Muscle of leg (tissue), 16 donors: ENCODE data around the gene CLEC17A. TPM values are rescaled to one million over a fixed set of nuclear protein-coding genes. Genes with fewer than 3 reads are reported as not detected.
"Not testable (repeated sequence)": the region's sequence is repeated elsewhere in the genome, so short reads cannot be mapped to it uniquely, and the experiment has no call there.

Experiments used
- DNase-seq: peaks from one replicate; pipeline ENCODE4 v3.0.0; 2013
- H3K27ac ChIP-seq: one replicate; pipeline ENCODE4 v1.5.1; 2013; ENCODE audit warnings: mild to moderate bottlenecking, low read length, control low read depth
- H3K27me3 ChIP-seq: one replicate; pipeline ENCODE4 v1.6.1; 2013; ENCODE audit warnings: low read length; ENCODE audit not compliant: control insufficient read depth, insufficient read depth
- H3K36me3 ChIP-seq: one replicate; pipeline ENCODE4 v1.6.1; 2013; ENCODE audit warnings: low read length; ENCODE audit not compliant: control insufficient read depth, insufficient read depth
- H3K4me1 ChIP-seq: one replicate; pipeline ENCODE4 v1.6.1; 2013; ENCODE audit warnings: low read length; ENCODE audit not compliant: control insufficient read depth, insufficient read depth
- H3K4me3 ChIP-seq: one replicate; pipeline ENCODE4 v1.5.1; 2013; ENCODE audit warnings: low read length, control low read depth
- H3K9me3 ChIP-seq: replicated peaks from 2 replicates; pipeline ENCODE4 v1.6.1; 2013; ENCODE audit warnings: low read depth, low read length; ENCODE audit not compliant: control insufficient read depth
- WGBS: methylation state at CpG from one replicate; pipeline ENCODE4 v1.1.5; 2013; ENCODE audit warnings: missing lambda C conversion rate; ENCODE audit not compliant: insufficient coverage; 5-methylcytosine and 5-hydroxymethylcytosine counted together
- long read RNA-seq, 11 donors: transcript quantifications; one replicate each; lab custom pipeline, GENCODE V29; 2026
- polyA plus RNA-seq, 8 donors: library from polyadenylated mRNA; unstranded; fragments of 120-200 nt; gene quantifications; one replicate each; pipeline versions ENCODE4 v1.2.1 to v1.2.3, GENCODE V29; 2013; ENCODE audit warnings: inconsistent platforms in 1 of 8, low replicate concordance in 1 of 8; ENCODE audit not compliant: insufficient read length in 8 of 8, insufficient read depth in 1 of 8
- total RNA-seq: library from RNA; stranded (reverse); fragments of 120-200 nt; gene quantifications from one replicate; pipeline ENCODE4 v1.2.4, GENCODE V29; 2013

Gene CLEC17A, protein sequence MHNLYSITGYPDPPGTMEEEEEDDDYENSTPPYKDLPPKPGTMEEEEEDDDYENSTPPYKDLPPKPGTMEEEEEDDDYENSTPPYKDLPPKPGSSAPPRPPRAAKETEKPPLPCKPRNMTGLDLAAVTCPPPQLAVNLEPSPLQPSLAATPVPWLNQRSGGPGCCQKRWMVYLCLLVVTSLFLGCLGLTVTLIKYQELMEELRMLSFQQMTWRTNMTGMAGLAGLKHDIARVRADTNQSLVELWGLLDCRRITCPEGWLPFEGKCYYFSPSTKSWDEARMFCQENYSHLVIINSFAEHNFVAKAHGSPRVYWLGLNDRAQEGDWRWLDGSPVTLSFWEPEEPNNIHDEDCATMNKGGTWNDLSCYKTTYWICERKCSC
- total RNA-seq (not detected), polyA plus RNA-seq (under 1 TPM in 5 of 8 donors, not detected in 3; 0.09 to 0.19 (median 0.12) TPM)
- long read RNA-seq, donor 1: 0 reads
- long read RNA-seq, donor 2: 0 reads
- long read RNA-seq, donor 3: 0 reads
- long read RNA-seq, donor 4: 0 reads
- long read RNA-seq, donor 5: 0 reads
- long read RNA-seq, donor 6: 0 reads
- long read RNA-seq, donor 7: 0 reads
- long read RNA-seq, donor 8: 0 reads
- long read RNA-seq, donor 9: 0 reads
- long read RNA-seq, donor 10: 0 reads
- long read RNA-seq, donor 11: 0 reads

DNA sequence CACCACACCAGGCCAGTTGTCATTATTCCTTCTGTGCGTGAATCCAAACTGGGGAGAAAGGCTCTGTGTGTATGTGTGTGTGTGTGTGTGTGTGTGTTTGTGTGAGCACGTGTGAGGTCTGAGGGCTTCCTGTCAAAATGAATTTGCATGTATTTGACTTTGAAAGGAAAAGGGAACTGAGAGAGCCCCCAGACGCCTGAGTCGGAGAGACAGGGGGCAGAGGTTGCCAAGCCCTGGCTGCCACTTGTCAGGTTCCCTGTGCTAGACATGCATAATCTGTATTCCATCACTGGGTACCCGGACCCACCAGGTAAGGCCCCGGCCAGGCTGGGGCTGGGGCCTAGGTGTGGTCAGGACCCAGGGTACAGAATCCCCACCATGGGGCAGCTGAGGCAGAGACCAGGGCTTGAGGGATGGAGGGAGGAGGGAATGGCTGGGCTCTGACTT lies at the start of gene CLEC17A:
TSS of gene CLEC17A (plus strand) at position 191 of the 447 bp plus-strand sequence. CDS start at position 268, 77 bp downstream.
- 19% methylated on average over 3 of the region's 6 CpGs for WGBS
- no peaks in the 10 kb centered on the region for H3K9me3 ChIP-seq
- no peaks in the 10 kb centered on the region for H3K4me1 ChIP-seq
- H3K4me3 ChIP-seq: no peak within 1 kb of the TSS
- no peaks in the 10 kb centered on the region for H3K36me3 ChIP-seq
- no peaks in the 10 kb centered on the region for H3K27me3 ChIP-seq
- DNase-seq: peak; percentile 33
- no peak within 1 kb of the TSS for H3K27ac ChIP-seq

DNA sequence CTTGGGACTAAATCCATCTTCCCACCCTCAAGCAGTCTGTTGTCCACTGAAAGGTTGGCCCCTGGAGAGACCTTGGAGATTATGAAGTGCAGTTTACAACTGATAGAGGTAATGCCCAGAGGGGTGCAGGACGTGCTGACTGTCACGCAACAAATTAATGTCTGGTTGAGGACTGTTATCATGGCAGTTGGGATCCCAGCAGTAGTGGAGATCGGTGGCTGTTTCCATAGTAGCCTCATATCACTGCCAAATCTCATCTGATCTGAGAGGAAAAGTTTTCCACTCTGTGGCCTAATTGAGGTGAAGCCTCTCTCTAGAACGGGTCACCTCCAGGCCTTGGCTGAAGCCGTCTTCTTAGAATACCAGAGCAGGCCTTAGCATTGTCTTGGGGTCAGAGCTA lies 49.4 kb upstream of the CLEC17A start:
- WGBS: 78% methylated on average over 4 of the region's 5 CpGs
- no peak for DNase-seq

DNA sequence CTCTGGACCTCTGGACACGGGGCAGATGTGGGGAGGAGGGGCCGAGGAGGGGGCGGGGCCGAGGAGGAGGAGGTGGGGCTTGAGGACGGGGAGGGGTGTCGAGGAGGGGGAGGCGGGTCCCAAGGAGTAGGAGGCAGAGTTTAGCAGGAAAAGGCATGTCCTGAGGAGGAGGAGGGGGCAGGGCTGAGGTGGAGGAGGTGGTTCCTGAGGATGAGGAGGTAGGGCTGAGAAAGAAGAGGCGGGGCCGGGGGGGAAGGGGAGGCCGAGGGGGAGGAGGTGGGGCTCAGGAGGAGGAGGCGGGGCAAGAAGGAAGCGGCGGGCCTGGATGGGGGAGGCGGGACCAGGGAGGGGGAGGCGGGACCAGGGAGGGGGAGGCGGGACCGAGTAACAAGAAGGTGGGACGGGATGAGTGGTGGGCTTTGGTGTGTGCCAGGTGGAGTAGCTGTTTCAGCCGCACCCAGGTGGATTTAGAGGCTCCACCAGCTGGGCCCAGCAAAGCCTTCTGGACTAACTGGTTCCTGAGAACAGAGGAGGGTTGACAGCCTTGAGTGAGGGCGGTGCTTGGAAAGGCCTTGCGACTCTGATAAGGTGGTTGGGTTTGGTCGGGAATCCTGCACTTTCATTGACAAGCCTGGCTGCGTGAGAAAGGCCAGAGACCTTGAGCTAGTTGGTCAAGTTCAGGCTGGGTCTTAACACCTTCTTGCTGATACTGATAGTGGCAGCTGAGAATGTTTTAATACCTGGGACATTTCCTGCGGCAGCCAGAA lies 45.8 kb upstream of the CLEC17A start:
- DNase-seq: peak; percentile 57
- H3K27ac ChIP-seq: no peak overlapping the region
- no peaks in the 10 kb centered on the region for H3K27me3 ChIP-seq
- H3K9me3 ChIP-seq: no peaks in the 10 kb centered on the region
- no peak overlapping the region for H3K4me3 ChIP-seq
- 23% methylated on average over 12 of the region's 24 CpGs for WGBS
- H3K4me1 ChIP-seq: peaks cover 13% of the 10 kb centered on the region
- peaks cover 15% of the 10 kb centered on the region for H3K36me3 ChIP-seq

More for the DNA sequence above, 49.4 kb upstream of the CLEC17A start:
- Histone ChIP-seq H3K4me1 (peaks cover 27% of the 10 kb centered on the region), H3K9me3 (no peaks in the 10 kb centered on the region), H3K27me3 (no peaks in the 10 kb centered on the region), H3K36me3 (peaks cover 8% of the 10 kb centered on the region), H3K27ac (peak overlapping the region; percentile 55), H3K4me3 (no peak overlapping the region)

DNA sequence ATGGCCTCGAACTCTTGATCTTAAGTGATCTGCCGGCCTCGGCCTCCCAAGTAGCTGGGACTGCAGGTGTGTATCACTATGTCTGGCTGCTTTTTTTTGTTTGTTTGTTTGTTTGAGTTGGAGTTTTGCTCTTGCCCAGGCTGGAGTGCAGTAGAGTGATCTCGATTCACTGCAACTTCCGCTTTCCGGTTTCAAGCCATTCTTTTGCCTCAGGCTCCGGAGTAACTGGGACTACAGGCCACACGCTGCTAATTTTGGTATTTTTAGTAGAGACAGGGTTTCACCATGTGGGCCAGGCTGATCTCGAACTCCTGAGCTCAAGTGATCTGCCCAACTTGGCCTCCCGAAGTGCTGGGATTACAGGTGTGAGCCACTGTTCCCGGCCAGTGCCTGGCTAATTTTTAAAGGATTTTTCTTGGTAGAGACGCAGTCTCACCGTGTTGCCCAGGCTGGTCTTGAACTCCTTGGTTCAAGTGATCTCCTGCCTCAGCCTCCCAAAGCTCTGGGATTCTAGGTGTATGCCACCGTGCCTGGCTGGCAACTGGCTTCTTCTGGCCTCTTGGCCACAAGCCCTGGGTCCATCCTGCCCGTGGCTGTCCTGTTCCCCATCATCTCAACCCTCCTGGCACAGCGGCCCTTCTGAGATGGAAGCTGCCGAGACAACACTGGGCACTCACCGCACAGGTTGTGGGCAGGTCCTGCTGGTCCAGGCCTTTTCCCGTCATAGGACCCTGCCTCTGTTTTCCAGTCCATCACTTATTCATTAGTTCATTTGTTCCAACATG lies 42.0 kb upstream of the CLEC17A start:
- 87% methylated on average over 17 of the region's 19 CpGs for WGBS
- H3K4me3 ChIP-seq: no peak overlapping the region
- H3K27me3 ChIP-seq: no peaks in the 10 kb centered on the region
- no peak for DNase-seq
- H3K36me3 ChIP-seq: peaks cover 9% of the 10 kb centered on the region
- H3K27ac ChIP-seq: no peak overlapping the region
- H3K9me3 ChIP-seq: no peaks in the 10 kb centered on the region
- H3K4me1 ChIP-seq: peaks cover 39% of the 10 kb centered on the region

DNA sequence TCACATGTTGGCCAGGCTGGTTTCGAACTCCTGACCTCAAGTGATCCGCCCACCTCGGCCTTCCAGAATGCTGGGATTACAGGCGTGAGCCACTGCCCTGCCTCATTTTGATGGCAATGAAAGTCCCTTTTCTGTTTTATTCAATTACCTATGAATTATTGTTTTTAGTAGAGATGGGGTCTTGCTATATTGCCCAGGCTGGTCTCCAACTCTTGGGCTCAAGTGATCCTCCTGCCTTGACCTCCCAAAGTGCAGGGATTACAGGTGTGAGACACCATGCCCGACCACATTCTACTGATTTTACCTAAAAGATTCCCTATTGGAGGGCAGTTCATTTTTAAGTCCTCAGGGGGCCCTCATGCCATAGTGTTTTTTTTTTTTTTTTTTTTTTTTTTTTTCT lies 40.9 kb upstream of the CLEC17A start:
- peak overlapping the region; percentile 69 for H3K27ac ChIP-seq
- not testable (repeated sequence) for H3K9me3 ChIP-seq, H3K4me3 ChIP-seq, DNase-seq, H3K27me3 ChIP-seq
- peaks cover 11% of the 10 kb centered on the region for H3K36me3 ChIP-seq
- no CpG with 5 or more reads among the region's 5 CpGs for WGBS
- peaks cover 45% of the 10 kb centered on the region for H3K4me1 ChIP-seq

DNA sequence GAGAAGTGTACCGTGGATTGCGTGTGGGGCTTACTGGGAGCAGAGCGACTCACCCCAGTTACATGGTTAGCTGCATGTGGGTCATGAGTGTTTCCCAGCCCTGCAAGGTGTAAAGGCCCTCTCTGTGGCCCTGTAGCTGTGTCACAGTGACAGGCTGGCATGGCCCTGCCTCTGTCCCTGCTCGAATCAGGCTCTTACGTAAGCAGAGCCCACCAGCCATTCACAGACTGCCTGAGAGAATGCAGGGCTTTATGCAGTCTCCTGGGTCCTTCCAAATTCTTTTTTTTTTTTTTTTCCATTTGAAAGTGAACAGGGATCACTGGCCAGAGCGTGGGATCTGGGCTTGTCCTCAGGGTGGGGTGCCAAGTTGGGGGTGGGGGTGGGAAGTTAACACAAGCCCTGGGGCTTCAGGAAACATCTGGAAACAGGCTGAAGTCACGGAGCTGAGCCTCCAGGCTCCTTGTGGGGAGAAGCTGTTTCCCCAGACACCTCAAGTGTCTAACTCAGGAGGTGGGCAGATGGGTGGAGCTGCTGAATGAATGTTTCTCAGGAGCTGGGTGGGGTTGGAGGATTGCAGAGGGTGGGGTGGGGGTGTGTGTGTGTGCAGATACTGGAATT lies 40.1 kb upstream of the CLEC17A start:
- Histone ChIP-seq H3K4me1 (peaks cover 47% of the 10 kb centered on the region), H3K27me3 (no peaks in the 10 kb centered on the region), H3K9me3 (no peaks in the 10 kb centered on the region), H3K27ac (peak overlapping the region; percentile 69), H3K4me3 (no peak overlapping the region), H3K36me3 (peaks cover 11% of the 10 kb centered on the region)
- 7% methylated on average over 2 of the region's 7 CpGs for WGBS
- peak; percentile 79 for DNase-seq

DNA sequence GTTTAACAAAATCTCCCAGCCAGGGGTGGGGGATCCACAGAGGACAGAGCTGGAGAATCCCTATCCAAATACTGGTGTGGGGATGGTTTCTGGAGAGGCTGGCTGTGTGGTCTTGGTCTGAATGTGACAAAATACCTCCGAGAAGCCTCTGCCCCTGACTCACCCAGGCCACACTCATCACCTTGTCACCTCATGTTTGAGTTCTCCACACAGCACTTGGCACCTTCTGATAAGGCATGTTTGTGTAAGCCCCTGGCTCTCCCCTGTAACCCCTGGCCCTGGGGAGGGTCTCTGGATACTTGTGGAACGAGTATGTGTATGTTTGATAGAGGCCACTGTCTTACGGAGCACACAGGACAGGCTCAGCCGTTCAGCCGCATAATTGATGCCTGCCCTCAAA lies 38.8 kb upstream of the CLEC17A start:
- H3K27ac ChIP-seq: no peak overlapping the region
- peaks cover 20% of the 10 kb centered on the region for H3K36me3 ChIP-seq
- 71% methylated on average over 4 of the region's 5 CpGs for WGBS
- peaks cover 47% of the 10 kb centered on the region for H3K4me1 ChIP-seq
- H3K9me3 ChIP-seq: no peaks in the 10 kb centered on the region
- H3K27me3 ChIP-seq: no peaks in the 10 kb centered on the region
- no peak overlapping the region for H3K4me3 ChIP-seq
- DNase-seq: no peak

DNA sequence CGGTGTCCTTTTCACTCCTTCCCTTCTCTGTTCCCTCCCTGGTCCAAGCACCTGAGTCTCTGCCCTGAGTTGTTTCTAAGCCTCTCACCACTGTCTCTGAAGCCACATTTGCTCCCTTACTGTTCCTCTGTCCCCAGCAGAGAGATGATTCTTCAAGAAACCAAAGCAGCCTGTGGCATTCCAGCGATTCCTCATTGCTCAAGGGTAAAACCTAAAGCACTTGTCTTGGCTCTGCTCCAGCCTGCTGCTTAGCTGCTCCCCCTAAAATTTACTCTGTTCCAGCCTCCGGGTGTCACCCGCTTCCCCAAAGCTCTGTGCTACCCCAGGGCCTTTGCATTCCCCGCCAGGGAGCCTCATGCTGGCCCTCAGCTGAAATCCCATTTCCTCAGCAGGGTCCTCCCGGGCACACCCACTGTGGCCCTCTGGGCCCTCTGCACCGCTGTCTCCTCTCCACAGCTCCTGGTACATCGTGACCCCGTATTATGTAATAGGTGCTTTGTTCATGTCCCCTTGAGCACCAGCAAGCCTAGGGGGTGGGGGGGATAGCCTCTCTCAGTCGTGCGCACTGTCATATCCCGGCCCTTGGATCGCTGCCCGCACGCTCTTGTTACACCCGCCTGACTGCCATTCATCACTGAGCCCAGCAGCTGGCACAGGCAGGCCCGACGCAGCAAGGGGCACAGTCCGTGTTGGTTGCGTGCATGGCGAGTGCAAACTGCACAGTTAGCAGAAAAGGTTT lies 37.7 kb upstream of the CLEC17A start:
- 87% methylated on average over 14 of the region's 21 CpGs for WGBS
- peaks cover 23% of the 10 kb centered on the region for H3K36me3 ChIP-seq
- DNase-seq: peak; percentile 90
- no peaks in the 10 kb centered on the region for H3K9me3 ChIP-seq
- peak overlapping the region; percentile 92 for H3K27ac ChIP-seq
- no peaks in the 10 kb centered on the region for H3K27me3 ChIP-seq
- H3K4me1 ChIP-seq: peaks cover 49% of the 10 kb centered on the region
- H3K4me3 ChIP-seq: no peak overlapping the region

DNA sequence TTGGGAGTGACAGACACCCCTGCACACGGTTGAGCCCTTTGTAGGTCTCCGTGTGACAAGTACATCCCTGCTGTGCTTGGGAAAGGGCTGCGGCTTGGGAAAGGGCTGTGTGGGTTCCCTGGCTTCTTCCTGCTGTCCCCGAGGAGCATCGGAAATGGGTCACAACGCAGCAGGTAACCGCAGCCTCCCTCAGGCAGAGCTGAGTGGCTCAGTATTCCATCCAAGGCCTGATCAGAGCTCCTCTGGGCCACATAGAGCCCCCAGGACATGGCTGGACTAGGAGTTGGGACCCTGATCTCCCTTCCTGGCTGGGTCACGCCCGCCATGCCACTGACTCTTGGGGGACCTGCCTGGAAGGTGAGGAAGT lies 37.2 kb upstream of the CLEC17A start:
- no peak overlapping the region for H3K4me3 ChIP-seq
- H3K27ac ChIP-seq: peak overlapping the region; percentile 92
- H3K27me3 ChIP-seq: no peaks in the 10 kb centered on the region

More for the DNA sequence above, 37.2 kb upstream of the CLEC17A start:
- Histone ChIP-seq H3K4me1 (peaks cover 54% of the 10 kb centered on the region), H3K36me3 (peaks cover 27% of the 10 kb centered on the region), H3K9me3 (no peaks in the 10 kb centered on the region)
- DNase-seq: no peak
- 74% methylated on average over 9 of the region's 9 CpGs for WGBS
